Transverse colon (tissue), 4 donors: ENCODE measurements around the gene TAL1. TPM values are rescaled to one million over a fixed set of nuclear protein-coding genes. Genes with fewer than 3 reads are reported as not detected.
A peak's percentile ranks its signal among the peaks of the same experiment; 100 is the strongest.

Experiments
- DNase-seq: peaks from one replicate; pipeline ENCODE4 v3.0.0-alpha.2; 2019
- H3K27ac ChIP-seq, 4 donors: fragments of 200-600 bp; sonication (generic); 2 replicates each; pipeline ENCODE4 v1.5.1; 2016 to 2018; ENCODE audit warnings: inconsistent platforms in 4 of 4
- H3K27me3 ChIP-seq: fragments of 200-600 bp; sonication (generic); 2 replicates; pipeline ENCODE4 v1.5.1; 2017; ENCODE audit warnings: inconsistent platforms
- H3K36me3 ChIP-seq, 4 donors: fragments of 200-600 bp; sonication (generic); 2 replicates each; pipeline ENCODE4 v1.5.1; 2017 to 2019; ENCODE audit warnings: inconsistent platforms in 4 of 4
- H3K4me1 ChIP-seq, 4 donors: fragments of 200-600 bp; sonication (generic); 2 replicates each; pipeline ENCODE4 v1.5.1; 2017 to 2020; ENCODE audit warnings: inconsistent platforms in 4 of 4
- H3K4me3 ChIP-seq, 4 donors: fragments of 200-600 bp; sonication (generic); 1 replicate in 1 of 4; 2 replicates in 3 of 4; pipeline versions ENCODE4 v1.5.1 to v1.6.1; 2017 to 2019; ENCODE audit warnings: inconsistent platforms in 4 of 4
- H3K9me3 ChIP-seq, 2 donors: fragments of 200-600 bp; sonication (generic); 2 replicates each; pipeline ENCODE4 v1.5.1; 2017 to 2019; ENCODE audit warnings: inconsistent platforms in 2 of 2
- EP300 ChIP-seq: sonication (generic); formaldehyde crosslinking; IDR thresholded peaks from one replicate; pipeline ENCODE4 v1.6.1; 2017; ENCODE audit warnings: antibody characterized with exemption, low read depth
- POLR2A ChIP-seq: fragments of 450-650 bp; IDR thresholded peaks from one replicate; pipeline ENCODE4 v1.6.1; 2016; ENCODE audit warnings: antibody characterized with exemption, mild to moderate bottlenecking, moderate library complexity
- POLR2AphosphoS5 ChIP-seq, 3 donors: sonication (generic); formaldehyde crosslinking; IDR thresholded peaks; one replicate each; pipeline ENCODE4 v1.6.1; 2016; ENCODE audit warnings: antibody characterized with exemption in 3 of 3
- WGBS, 2 donors: methylation state at CpG; one replicate each; pipeline ENCODE4 v1.1.5; 2018; ENCODE audit warnings: low coverage in 1 of 2; 5-methylcytosine and 5-hydroxymethylcytosine counted together
- in situ Hi-C, 4 donors: fragments of 200-750 bp; cut with MboI; loops; one replicate each; pipeline versions ENCODE4 v1.15.0 to v1.15.1; 2017; ENCODE audit warnings: low sequenced_read_pairs in 3 of 4, low pct_ligation_motif_present in 1 of 4, low pct_unique_long_range_greater_than_20kb in 1 of 4
- intact Hi-C: fragments of 100-400 bp; cut with DNase I; formaldehyde crosslinking; loops from one replicate; pipeline ENCODE4 v1.15.1; 2023; ENCODE audit warnings: low total_unique reads
- total RNA-seq, 4 donors: library from RNA; depleted of rRNA; stranded (reverse); fragments of >200 nt; gene quantifications; one replicate each; pipeline ENCODE4 v1.1.0, GENCODE V29; 2016
- TF ChIP-seq, protein P1 (sequence below), 5 experiments: fragments of 200-600 bp in 3 of 5; fragments of 450-650 bp in 2 of 5; sonication (generic) in 3 of 5; IDR thresholded peaks; 1 replicate in 2 of 5; 2 replicates in 3 of 5; pipeline ENCODE4 v1.5.1; 2016 to 2017; ENCODE audit warnings: antibody characterized with exemption in 5 of 5, inconsistent platforms in 3 of 5, mild to moderate bottlenecking in 2 of 5, moderate library complexity in 1 of 5

The TAL1 gene
- total RNA-seq, 4 donors from 2014 or later: 0.80 to 7.9 (median 1.9) TPM

DNA sequence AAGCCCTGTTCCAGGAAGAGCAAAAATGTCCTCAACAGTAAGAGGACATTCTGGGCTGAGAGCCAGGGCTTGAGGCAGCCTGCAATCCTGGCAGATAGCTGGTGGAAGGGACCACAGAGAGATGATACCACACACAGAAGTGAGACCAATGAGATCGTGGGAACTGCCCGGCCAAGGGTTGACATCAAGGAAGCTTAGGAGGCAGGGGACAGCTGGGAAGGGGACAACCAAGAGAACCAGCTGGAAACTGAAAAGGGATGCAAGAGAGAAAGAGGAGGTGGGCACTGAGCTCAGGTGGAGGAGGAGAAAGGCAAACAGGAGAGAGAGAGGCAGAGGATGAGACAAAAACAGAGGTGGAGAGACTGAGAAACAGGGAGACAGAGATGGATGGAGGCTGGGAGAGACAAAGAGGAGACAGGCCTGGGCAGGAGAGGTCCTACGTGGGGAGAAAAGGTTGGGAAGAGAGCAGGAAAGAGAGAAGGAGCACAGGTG, 51.4 kb downstream of the TAL1 start:
- 44 to 60% methylated on average over 3 of the region's 3 CpGs for WGBS, 2 donors
- Histone ChIP-seq H3K4me3 (no peak overlapping the region), H3K9me3 (no peaks in the 10 kb centered on the region), H3K27me3 (peaks cover 10% of the 10 kb centered on the region), H3K27ac (no peak overlapping the region), H3K36me3 (no peaks in the 10 kb centered on the region), H3K4me1 (peaks cover 9 to 15% (median 12%) of the 10 kb centered on the region in 4 donors)
- TF ChIP-seq EP300 (no peak), POLR2AphosphoS5 (IDR thresholded peaks at IDR 0.05) (no peak), POLR2A (no peak)
- TF ChIP-seq, protein P1, sequence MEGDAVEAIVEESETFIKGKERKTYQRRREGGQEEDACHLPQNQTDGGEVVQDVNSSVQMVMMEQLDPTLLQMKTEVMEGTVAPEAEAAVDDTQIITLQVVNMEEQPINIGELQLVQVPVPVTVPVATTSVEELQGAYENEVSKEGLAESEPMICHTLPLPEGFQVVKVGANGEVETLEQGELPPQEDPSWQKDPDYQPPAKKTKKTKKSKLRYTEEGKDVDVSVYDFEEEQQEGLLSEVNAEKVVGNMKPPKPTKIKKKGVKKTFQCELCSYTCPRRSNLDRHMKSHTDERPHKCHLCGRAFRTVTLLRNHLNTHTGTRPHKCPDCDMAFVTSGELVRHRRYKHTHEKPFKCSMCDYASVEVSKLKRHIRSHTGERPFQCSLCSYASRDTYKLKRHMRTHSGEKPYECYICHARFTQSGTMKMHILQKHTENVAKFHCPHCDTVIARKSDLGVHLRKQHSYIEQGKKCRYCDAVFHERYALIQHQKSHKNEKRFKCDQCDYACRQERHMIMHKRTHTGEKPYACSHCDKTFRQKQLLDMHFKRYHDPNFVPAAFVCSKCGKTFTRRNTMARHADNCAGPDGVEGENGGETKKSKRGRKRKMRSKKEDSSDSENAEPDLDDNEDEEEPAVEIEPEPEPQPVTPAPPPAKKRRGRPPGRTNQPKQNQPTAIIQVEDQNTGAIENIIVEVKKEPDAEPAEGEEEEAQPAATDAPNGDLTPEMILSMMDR (IDR thresholded peaks at IDR 0.05): no peak
- in situ Hi-C loops: loop anchor here (25.0 kb wide), 2 partner anchors 232 to 532 kb away; partner anchors contain the start of gene FOXE3 (in 2 of the 4)
- DNase-seq: no peak
- intact Hi-C loops: no loop called here

DNA sequence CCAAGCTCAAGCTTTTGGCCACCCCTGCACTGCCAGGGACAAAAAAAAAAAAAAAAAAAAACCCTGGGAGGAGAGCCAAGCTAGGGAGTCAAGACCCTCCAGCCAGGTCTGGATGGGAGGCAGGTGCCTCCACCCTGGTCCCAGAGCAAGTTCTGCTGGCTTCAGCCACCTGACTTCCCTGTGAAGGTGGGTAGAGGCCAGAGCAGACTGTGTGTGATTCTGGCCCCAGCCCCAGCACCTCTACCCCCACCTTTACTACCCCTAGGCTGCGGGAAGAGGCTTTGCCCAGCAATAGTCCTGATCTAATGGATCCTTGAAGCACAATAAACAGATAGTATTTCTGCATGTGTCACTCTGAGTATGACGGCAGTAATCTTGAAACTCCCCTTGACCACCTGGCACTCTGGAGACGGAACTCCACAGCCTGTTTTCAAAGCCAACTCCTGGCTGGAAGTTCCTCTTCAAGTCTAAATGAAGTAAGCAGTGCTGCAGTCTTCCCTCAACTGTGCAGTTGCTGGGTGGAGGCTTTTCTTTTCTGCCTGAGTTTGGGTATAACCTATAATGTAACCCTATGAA, 51.9 kb downstream of the TAL1 start:
- Histone ChIP-seq H3K4me1 (peaks cover 9 to 15% (median 12%) of the 10 kb centered on the region in 4 donors), H3K27ac (peak overlapping the region; percentile 69 to 80 (median 74)), H3K9me3 (no peaks in the 10 kb centered on the region), H3K36me3 (no peaks in the 10 kb centered on the region), H3K27me3 (peaks cover 10% of the 10 kb centered on the region), H3K4me3 (peak overlapping the region in 1 of 4 donors; percentile 48)
- 27% methylated on average over 3 of the region's 3 CpGs; no CpG with 5 or more reads in 1 of the 2 donors for WGBS, 2 donors
- no peak for DNase-seq
- intact Hi-C loops (loop anchor here (5.0 kb wide), 1 partner anchor 532 kb away; no protein-coding TSS in a partner anchor), in situ Hi-C loops (loop anchor here (25.0 kb wide), 2 partner anchors 232 to 532 kb away; partner anchors contain the start of gene FOXE3 (in 2 of the 4))
- TF ChIP-seq, protein P1 (IDR thresholded peaks at IDR 0.05): no peak
- TF ChIP-seq POLR2AphosphoS5 (IDR thresholded peaks at IDR 0.05): no peak
- TF ChIP-seq POLR2A: no peak
- TF ChIP-seq EP300: no peak

DNA sequence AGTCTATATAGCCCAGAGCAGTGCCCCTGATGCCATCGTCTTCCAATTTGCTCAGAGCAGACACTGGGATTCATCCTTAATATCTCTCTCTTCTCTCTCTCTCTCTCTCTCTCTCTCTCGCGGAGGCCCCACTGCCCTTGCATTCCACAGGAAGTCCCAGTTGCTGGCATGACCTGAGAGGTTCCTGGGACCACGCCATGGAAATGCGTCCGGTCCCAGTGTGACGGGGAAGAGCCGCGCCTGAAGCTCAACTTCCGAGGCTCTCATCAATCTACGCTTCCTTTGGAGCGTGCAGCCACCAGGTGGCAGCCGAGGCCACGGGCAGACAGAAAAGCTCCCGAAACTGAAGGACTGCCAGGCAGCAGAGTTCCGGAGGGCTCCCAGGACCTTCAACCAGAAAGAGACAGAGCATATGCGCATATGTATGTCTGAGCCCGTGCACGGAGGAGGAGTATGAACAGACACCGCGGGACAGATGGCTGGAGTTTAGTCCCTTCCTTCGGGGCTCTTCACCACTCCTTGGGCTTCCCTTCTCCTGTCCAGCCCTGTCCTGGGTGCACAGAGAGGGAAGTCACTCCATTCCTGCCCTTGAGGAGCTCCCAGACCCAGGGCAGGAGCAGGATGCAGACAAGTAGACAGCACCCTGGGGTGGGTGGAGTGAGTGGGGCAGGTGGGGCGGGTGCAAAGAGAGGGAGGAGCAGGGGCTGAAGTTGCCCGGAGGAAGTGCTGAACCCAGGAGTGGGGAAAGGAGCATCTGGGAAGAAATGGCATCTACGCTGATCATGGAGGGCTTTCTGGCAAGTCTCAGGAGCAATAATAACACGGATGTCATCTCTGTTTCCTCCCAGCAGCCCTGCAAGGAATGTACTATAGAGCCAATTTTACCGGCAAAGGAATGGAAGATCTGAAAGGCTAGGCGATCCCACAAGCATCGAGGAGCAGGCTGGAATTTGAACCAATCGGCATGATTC, 52.7 kb downstream of the TAL1 start:
- Histone ChIP-seq H3K4me1 (peaks cover 9 to 15% (median 12%) of the 10 kb centered on the region in 4 donors), H3K4me3 (peak overlapping the region; percentile 6 to 48 (median 32)), H3K27ac (peak overlapping the region; percentile 69 to 80 (median 74)), H3K9me3 (no peaks in the 10 kb centered on the region), H3K27me3 (peaks cover 10% of the 10 kb centered on the region), H3K36me3 (no peaks in the 10 kb centered on the region)
- intact Hi-C loops (loop anchor here (5.0 kb wide), 1 partner anchor 533 kb away; no protein-coding TSS in a partner anchor), in situ Hi-C loops (loop anchor here (25.0 kb wide), 2 partner anchors 233 to 533 kb away; partner anchors contain the start of gene FOXE3 (in 2 of the 4))
- WGBS, 2 donors: 5% methylated on average over 4 to 28 of the region's 30 CpGs
- DNase-seq: peak; percentile 92
- TF ChIP-seq POLR2A: peak; percentile 51
- no peak for TF ChIP-seq EP300
- TF ChIP-seq, protein P1 (IDR thresholded peaks at IDR 0.05): peak; percentile 81 to 93 (median 90)
- peak in 1 of 3 donors; percentile 25 for TF ChIP-seq POLR2AphosphoS5 (IDR thresholded peaks at IDR 0.05)
